Fibroblast of lung (primary cell): Measurements from ENCODE around the gene IFRD1. TPM values are rescaled to one million over a fixed set of nuclear protein-coding genes. Genes with fewer than 3 reads are reported as not detected.

ENCODE experiments used
- DNase-seq, 2 donors: peaks; one replicate each; pipeline versions ENCODE4 v3.0.0 to v3.0.0-alpha.2; 2010; ENCODE audit warnings: low read depth in 2 of 2
- H2AFZ ChIP-seq: 2 replicates; pipeline ENCODE4 v1.5.1; 2012; ENCODE audit warnings: low read length, control low read depth, inconsistent platforms
- H3K27ac ChIP-seq: 2 replicates; pipeline ENCODE4 v1.5.1; 2011; ENCODE audit warnings: low read length, control low read depth; ENCODE audit not compliant: insufficient read depth
- H3K27me3 ChIP-seq: 2 replicates; pipeline ENCODE4 v1.5.1; 2011; ENCODE audit warnings: mild to moderate bottlenecking, low read length; ENCODE audit not compliant: control insufficient read depth, insufficient read depth
- H3K36me3 ChIP-seq: 2 replicates; pipeline ENCODE4 v1.5.1; 2011; ENCODE audit warnings: low read length; ENCODE audit not compliant: control insufficient read depth, insufficient read depth
- H3K4me1 ChIP-seq: 2 replicates; pipeline ENCODE4 v1.5.1; 2011; ENCODE audit warnings: low read length; ENCODE audit not compliant: control insufficient read depth, insufficient read depth; ENCODE audit errors: extremely low read depth
- H3K4me2 ChIP-seq: 2 replicates; pipeline ENCODE4 v1.5.1; 2011; ENCODE audit warnings: low read length, control low read depth; ENCODE audit not compliant: insufficient read depth; ENCODE audit errors: extremely low read depth
- H3K4me3 ChIP-seq, 4 experiments: fragments of 200-600 bp in 1 of 4; sonication (generic) in 1 of 4; replicated peaks in 1 of 4; 2 replicates each; pipeline ENCODE4 v1.5.1; 2011 to 2016; ENCODE audit warnings: low read length in 4 of 4, low read depth in 3 of 4, mild to moderate bottlenecking in 3 of 4, control low read depth in 2 of 4, inconsistent platforms in 1 of 4, mixed read lengths in 1 of 4; ENCODE audit not compliant: insufficient read depth in 1 of 4; ENCODE audit errors: control extremely low read depth in 1 of 4
- H3K79me2 ChIP-seq: 2 replicates; pipeline ENCODE4 v1.5.1; 2012; ENCODE audit warnings: mild to moderate bottlenecking, low read length, inconsistent platforms; ENCODE audit not compliant: control insufficient read depth, insufficient read depth
- H3K9ac ChIP-seq: 2 replicates; pipeline ENCODE4 v1.5.1; 2011; ENCODE audit warnings: mild to moderate bottlenecking, low read length, control low read depth; ENCODE audit not compliant: insufficient read depth
- H3K9me3 ChIP-seq: 2 replicates; pipeline ENCODE4 v1.5.1; 2012; ENCODE audit warnings: low read depth, low read length; ENCODE audit not compliant: control insufficient read depth, insufficient read depth
- H4K20me1 ChIP-seq: 2 replicates; pipeline ENCODE4 v1.5.1; 2011; ENCODE audit warnings: low read length; ENCODE audit not compliant: control insufficient read depth, insufficient read depth; ENCODE audit errors: extremely low read depth
- CTCF ChIP-seq, 2 donors: IDR thresholded peaks in 1 of 2; conservative IDR thresholded peaks in 1 of 2; 1 replicate in 1 of 2; 2 replicates in 1 of 2; pipeline ENCODE4 v1.5.1; 2011 to 2012; ENCODE audit warnings: low read length in 2 of 2, control low read depth in 1 of 2, inconsistent platforms in 1 of 2, low read depth in 1 of 2, mild to moderate bottlenecking in 1 of 2
- EZH2 ChIP-seq: IDR thresholded peaks from 2 replicates; pipeline ENCODE4 v1.5.1; 2012; ENCODE audit warnings: low read length, control low read depth, mild to moderate bottlenecking; ENCODE audit errors: missing control alignments
- polyA plus RNA-seq, 2 donors: library from polyadenylated mRNA; depleted of rRNA in 1 of 2; stranded (reverse) in 1 of 2; unstranded in 1 of 2; fragments of >200 nt; gene quantifications; 2 replicates each; pipeline ENCODE4 v1.2.1, GENCODE V29; 2011 to 2012; ENCODE audit warnings: missing spikeins in 1 of 2
- total RNA-seq: library from RNA; depleted of rRNA; stranded (reverse); fragments of >200 nt; gene quantifications from 2 replicates; pipeline ENCODE4 v1.2.1, GENCODE V29; 2014

IFRD1 gene
- total and polyA plus RNA-seq, 2 donors (not counting 1 experiment from before 2014, with no cell fraction given): 42.6 to 127 TPM

- no peaks in the 10 kb centered on the region for H3K4me1 ChIP-seq
- H3K9ac ChIP-seq: no peak overlapping the region
- H3K9me3 ChIP-seq: no peaks in the 10 kb centered on the region
- no peak for DNase-seq
- no peak overlapping the region for H3K4me2 ChIP-seq
- no peak overlapping the region for H2AFZ ChIP-seq
- no peaks in the 10 kb centered on the region for H3K36me3 ChIP-seq
- H3K27me3 ChIP-seq: no peaks in the 10 kb centered on the region
- no peak overlapping the region for H3K4me3 ChIP-seq
- TF ChIP-seq EZH2 (no peak), CTCF (conservative IDR thresholded peaks at IDR 0.05 in 1 of 2, IDR thresholded peaks at IDR 0.05 in 1 of 2; ENCODE audit: low read depth in 1 of 2, low read length in 2 of 2) (no peak)
- no peaks in the 10 kb centered on the region for H3K79me2 ChIP-seq
- H4K20me1 ChIP-seq: no peaks in the 10 kb centered on the region
- no peak overlapping the region for H3K27ac ChIP-seq
Measured at GRCh38 chr7:112488264-112488552, 37.9 kb downstream of the IFRD1 start.

- Histone ChIP-seq H3K4me3 (no peak overlapping the region), H3K4me1 (no peaks in the 10 kb centered on the region), H3K9ac (no peak overlapping the region), H3K27ac (no peak overlapping the region), H3K27me3 (no peaks in the 10 kb centered on the region), H4K20me1 (no peaks in the 10 kb centered on the region), H3K79me2 (no peaks in the 10 kb centered on the region), H3K4me2 (no peak overlapping the region), H3K36me3 (no peaks in the 10 kb centered on the region), H3K9me3 (no peaks in the 10 kb centered on the region), H2AFZ (no peak overlapping the region)
- TF ChIP-seq CTCF (conservative IDR thresholded peaks at IDR 0.05 in 1 of 2, IDR thresholded peaks at IDR 0.05 in 1 of 2; ENCODE audit: low read depth in 1 of 2, low read length in 2 of 2) (no peak), EZH2 (no peak)
- DNase-seq: no peak
Measured at GRCh38 chr7:112492186-112492585, 41.9 kb downstream of the IFRD1 start.

GRCh38 chr7:112494656-112495055, 44.4 kb downstream of the IFRD1 start:
- no peaks in the 10 kb centered on the region for H3K27me3 ChIP-seq
- H3K36me3 ChIP-seq: no peaks in the 10 kb centered on the region
- H3K27ac ChIP-seq: no peak overlapping the region
- no peaks in the 10 kb centered on the region for H3K9me3 ChIP-seq
- H3K79me2 ChIP-seq: no peaks in the 10 kb centered on the region
- no peak overlapping the region for H3K4me3 ChIP-seq
- no peak overlapping the region for H3K4me2 ChIP-seq
- no peak for DNase-seq
- H3K9ac ChIP-seq: no peak overlapping the region
- TF ChIP-seq EZH2: no peak
- TF ChIP-seq CTCF (conservative IDR thresholded peaks at IDR 0.05 in 1 of 2, IDR thresholded peaks at IDR 0.05 in 1 of 2; ENCODE audit: low read depth in 1 of 2, low read length in 2 of 2): no peak
- H3K4me1 ChIP-seq: no peaks in the 10 kb centered on the region
- H4K20me1 ChIP-seq: no peaks in the 10 kb centered on the region
- no peak overlapping the region for H2AFZ ChIP-seq
